GM23338 (cell line): Measurements from ENCODE around the gene PTPRN2. TPM values are rescaled to one million over a fixed set of nuclear protein-coding genes. Genes with fewer than 3 reads are reported as not detected.

Experiments
- ATAC-seq: fragments of 200-7000 bp; cut with Tn5 transposase; 3 replicates; pipeline ENCODE4 v1.9.1; 2020
- DNase-seq: peaks from one replicate; pipeline ENCODE4 v3.0.0-alpha.2; 2015; ENCODE audit warnings: low spot score
- H2AFZ ChIP-seq: fragments of 200-600 bp; sonication (generic); 2 replicates; pipeline ENCODE4 v1.8.0; 2016; ENCODE audit warnings: antibody characterized with exemption, mild to moderate bottlenecking, moderate library complexity
- H3F3A ChIP-seq: fragments of 200-600 bp; sonication (generic); replicated peaks from 2 replicates; pipeline ENCODE4 v1.8.0; 2017; ENCODE audit warnings: antibody characterized with exemption, mixed run types, low read depth
- H3K27ac ChIP-seq: fragments of 200-600 bp; sonication (generic); 2 replicates; pipeline ENCODE4 v1.6.1; 2016; ENCODE audit warnings: low read depth
- H3K27me3 ChIP-seq: fragments of 200-600 bp; sonication (generic); 2 replicates; pipeline ENCODE4 v1.8.0; 2016; ENCODE audit warnings: mild to moderate bottlenecking, mixed run types, moderate library complexity; ENCODE audit not compliant: insufficient read depth
- H3K36me3 ChIP-seq: fragments of 200-600 bp; sonication (generic); 2 replicates; pipeline ENCODE4 v1.8.0; 2016; ENCODE audit warnings: mild to moderate bottlenecking; ENCODE audit not compliant: insufficient read depth
- H3K4me1 ChIP-seq: fragments of 200-600 bp; sonication (generic); 2 replicates; pipeline ENCODE4 v1.8.0; 2016; ENCODE audit warnings: mild to moderate bottlenecking, moderate library complexity; ENCODE audit not compliant: insufficient read depth
- H3K4me2 ChIP-seq: fragments of 200-600 bp; sonication (generic); 2 replicates; pipeline ENCODE4 v1.7.1; 2017; ENCODE audit warnings: mixed run types
- H3K4me3 ChIP-seq: fragments of 200-600 bp; sonication (generic); 2 replicates; pipeline ENCODE4 v1.6.1; 2016; ENCODE audit warnings: mixed run types
- H3K79me2 ChIP-seq: fragments of 200-600 bp; sonication (generic); replicated peaks from 2 replicates; pipeline ENCODE4 v1.8.0; 2017; ENCODE audit warnings: mild to moderate bottlenecking; ENCODE audit not compliant: insufficient read depth
- H3K9me2 ChIP-seq: fragments of 200-600 bp; sonication (generic); 2 replicates; pipeline ENCODE4 v1.8.0; 2017; ENCODE audit not compliant: insufficient read depth
- H4K20me1 ChIP-seq: fragments of 200-600 bp; sonication (generic); replicated peaks from 2 replicates; pipeline ENCODE4 v1.8.0; 2017; ENCODE audit warnings: mild to moderate bottlenecking; ENCODE audit not compliant: insufficient read depth
- H3K27ac Mint-ChIP-seq: 2 replicates; pipeline ENCODE4 v1.8.0; 2020; ENCODE audit warnings: inconsistent platforms, mild to moderate bottlenecking, moderate library complexity, mixed read lengths
- H3K27me3 Mint-ChIP-seq: 3 replicates; pipeline ENCODE4 v1.8.0; 2022; ENCODE audit warnings: low read depth, mild to moderate bottlenecking, moderate library complexity, mixed read lengths, inconsistent platforms; ENCODE audit not compliant: insufficient read depth, poor library complexity
- H3K36me3 Mint-ChIP-seq: 3 replicates; pipeline ENCODE4 v1.8.0; 2021; ENCODE audit warnings: low read depth, mild to moderate bottlenecking, inconsistent platforms, moderate library complexity, mixed read lengths
- H3K4me1 Mint-ChIP-seq: 3 replicates; pipeline ENCODE4 v1.8.0; 2020; ENCODE audit warnings: mild to moderate bottlenecking, inconsistent platforms, mixed read lengths
- H3K4me3 Mint-ChIP-seq: 3 replicates; pipeline ENCODE4 v1.8.0; 2021; ENCODE audit warnings: moderate library complexity, mild to moderate bottlenecking, inconsistent platforms, mixed read lengths
- H3K9me3 Mint-ChIP-seq: 3 replicates; pipeline ENCODE4 v1.8.0; 2020; ENCODE audit warnings: moderate library complexity, mild to moderate bottlenecking, inconsistent platforms, mixed read lengths
- CREB1 ChIP-seq: fragments of 250-450 bp; sonication (Bioruptor Pico); IDR thresholded peaks from 2 replicates; pipeline ENCODE4 v1.5.0; 2020; ENCODE audit warnings: low read depth, mild to moderate bottlenecking, moderate library complexity
- EZH2 ChIP-seq: fragments of 200-600 bp; sonication (generic); IDR thresholded peaks from one replicate; pipeline ENCODE4 v1.8.0; 2017; ENCODE audit warnings: antibody characterized with exemption, mild to moderate bottlenecking, low read depth; ENCODE audit not compliant: unreplicated experiment
- EZH2phosphoT487 ChIP-seq: fragments of 200-600 bp; sonication (generic); IDR thresholded peaks from one replicate; pipeline ENCODE4 v1.8.1; 2018; ENCODE audit warnings: antibody characterized with exemption; ENCODE audit not compliant: unreplicated experiment
- JUNB ChIP-seq: IDR thresholded peaks from one replicate; pipeline ENCODE4 v1.6.1; 2016; ENCODE audit warnings: antibody characterized with exemption; ENCODE audit not compliant: unreplicated experiment
- NANOG ChIP-seq: IDR thresholded peaks from 2 replicates; pipeline ENCODE4 v1.6.1; 2016; ENCODE audit warnings: antibody characterized with exemption, borderline replicate concordance
- POLR2AphosphoS5 ChIP-seq: IDR thresholded peaks from 2 replicates; pipeline ENCODE4 v1.6.1; 2016; ENCODE audit warnings: antibody characterized with exemption, low read depth
- STAT1 ChIP-seq: IDR thresholded peaks from one replicate; pipeline ENCODE4 v1.6.1; 2016; ENCODE audit warnings: antibody characterized with exemption; ENCODE audit not compliant: unreplicated experiment
- ZNF114 ChIP-seq: fragments of 250-450 bp; sonication (Bioruptor Pico); IDR thresholded peaks from 2 replicates; pipeline ENCODE4 v1.5.0; 2020; ENCODE audit warnings: mild to moderate bottlenecking, moderate library complexity
- ZNF331 ChIP-seq: fragments of 250-450 bp; sonication (Bioruptor Pico); IDR thresholded peaks from 2 replicates; pipeline ENCODE4 v1.5.0; 2020; ENCODE audit warnings: low read depth, mild to moderate bottlenecking, moderate library complexity
- polyA plus RNA-seq: library from polyadenylated mRNA; unstranded; fragments of >200 nt; fragmentation: Nextera tagmentation; extraction: Ambion mirVana; gene quantifications from 2 replicates; pipeline ENCODE4 v1.2.1, GENCODE V29; 2016
- total RNA-seq: library from RNA; depleted of rRNA; stranded (reverse); fragments of >200 nt; shearing (Covaris generic); gene quantifications from 2 replicates; pipeline ENCODE4 v1.2.3, GENCODE V29; 2014
- TF ChIP-seq, protein P1 (sequence below): IDR thresholded peaks from 2 replicates; pipeline ENCODE4 v1.6.1; 2016; ENCODE audit warnings: antibody characterized with exemption
- TF ChIP-seq, protein P2 (sequence below), 2 experiments: fragments of 200-600 bp in 1 of 2; sonication (generic) in 1 of 2; conservative IDR thresholded peaks; 2 replicates each; pipeline versions ENCODE4 v1.5.1 to v1.6.1; 2016 to 2017; ENCODE audit warnings: antibody characterized with exemption in 2 of 2, low read depth in 2 of 2, mild to moderate bottlenecking in 2 of 2, moderate library complexity in 1 of 2
- TF ChIP-seq, protein P3 (sequence below): IDR thresholded peaks from one replicate; pipeline ENCODE4 v1.6.1; 2018; ENCODE audit warnings: antibody characterized with exemption; ENCODE audit not compliant: unreplicated experiment
- TF ChIP-seq, protein P4 (sequence below): fragments of 250-450 bp; sonication (Bioruptor Pico); IDR thresholded peaks from 2 replicates; pipeline ENCODE4 v1.5.0; 2020; ENCODE audit warnings: mild to moderate bottlenecking, moderate library complexity

The PTPRN2 gene
- total and polyA plus RNA-seq, 2 experiments from 2014 or later: 0.87 to 4.0 TPM

DNA sequence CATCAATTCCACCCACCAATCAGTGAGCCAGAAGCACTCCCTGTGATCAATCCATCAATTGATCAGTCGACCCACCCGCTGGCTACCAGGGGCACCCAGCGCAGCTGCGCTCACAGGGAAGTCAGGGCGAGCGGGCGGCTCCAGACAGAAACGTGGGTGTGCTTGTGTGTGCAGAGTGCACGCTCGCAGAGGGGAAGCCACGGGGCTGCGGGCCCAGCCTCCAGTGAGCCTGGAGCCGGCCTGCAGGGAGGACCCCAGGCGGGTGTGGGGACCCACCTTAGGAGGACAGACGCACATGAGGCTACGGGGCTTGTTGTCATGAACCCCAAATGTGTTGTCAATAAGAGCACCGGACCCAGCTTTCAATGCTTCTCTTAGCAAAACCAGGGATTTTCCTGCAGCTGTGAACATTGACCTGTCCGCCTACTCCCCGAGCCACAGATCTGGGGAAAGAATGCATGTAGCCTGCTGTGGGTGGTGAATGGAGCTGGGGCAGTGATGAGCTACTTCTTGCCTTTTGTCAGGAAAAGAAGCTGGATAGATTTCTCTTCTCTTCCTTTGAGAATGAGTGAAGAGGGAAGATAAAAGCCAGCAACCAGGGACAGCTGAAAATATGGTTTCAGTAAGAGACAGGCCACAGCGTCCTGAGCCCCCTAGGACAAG lies 753.0 kb downstream of the PTPRN2 start:
- Mint-ChIP-seq H3K36me3 (peaks cover 56% of the 10 kb centered on the region), H3K27ac (no peak overlapping the region), H3K27me3 (peaks cover 10% of the 10 kb centered on the region), H3K4me1 (no peaks in the 10 kb centered on the region), H3K4me3 (no peak overlapping the region), H3K9me3 (peaks cover 80% of the 10 kb centered on the region)
- Histone ChIP-seq H3F3A (no peaks in the 10 kb centered on the region), H3K79me2 (no peaks in the 10 kb centered on the region), H3K27me3 (no peaks in the 10 kb centered on the region), H3K36me3 (no peaks in the 10 kb centered on the region), H3K27ac (no peak overlapping the region), H4K20me1 (no peaks in the 10 kb centered on the region), H3K4me3 (no peak overlapping the region), H2AFZ (no peak overlapping the region), H3K4me1 (no peaks in the 10 kb centered on the region), H3K4me2 (no peak overlapping the region), H3K9me2 (no peaks in the 10 kb centered on the region)
- ATAC-seq: no peak
- TF ChIP-seq, protein P1, sequence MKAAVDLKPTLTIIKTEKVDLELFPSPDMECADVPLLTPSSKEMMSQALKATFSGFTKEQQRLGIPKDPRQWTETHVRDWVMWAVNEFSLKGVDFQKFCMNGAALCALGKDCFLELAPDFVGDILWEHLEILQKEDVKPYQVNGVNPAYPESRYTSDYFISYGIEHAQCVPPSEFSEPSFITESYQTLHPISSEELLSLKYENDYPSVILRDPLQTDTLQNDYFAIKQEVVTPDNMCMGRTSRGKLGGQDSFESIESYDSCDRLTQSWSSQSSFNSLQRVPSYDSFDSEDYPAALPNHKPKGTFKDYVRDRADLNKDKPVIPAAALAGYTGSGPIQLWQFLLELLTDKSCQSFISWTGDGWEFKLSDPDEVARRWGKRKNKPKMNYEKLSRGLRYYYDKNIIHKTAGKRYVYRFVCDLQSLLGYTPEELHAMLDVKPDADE: no peak
- TF ChIP-seq EZH2phosphoT487 (no peak), ZNF114 (no peak), EZH2 (no peak), ZNF331 (CRISPR knock-in tag) (no peak), JUNB (no peak), NANOG (no peak), POLR2AphosphoS5 (no peak), CREB1 (CRISPR knock-in tag) (no peak), STAT1 (no peak)
- TF ChIP-seq, protein P2, sequence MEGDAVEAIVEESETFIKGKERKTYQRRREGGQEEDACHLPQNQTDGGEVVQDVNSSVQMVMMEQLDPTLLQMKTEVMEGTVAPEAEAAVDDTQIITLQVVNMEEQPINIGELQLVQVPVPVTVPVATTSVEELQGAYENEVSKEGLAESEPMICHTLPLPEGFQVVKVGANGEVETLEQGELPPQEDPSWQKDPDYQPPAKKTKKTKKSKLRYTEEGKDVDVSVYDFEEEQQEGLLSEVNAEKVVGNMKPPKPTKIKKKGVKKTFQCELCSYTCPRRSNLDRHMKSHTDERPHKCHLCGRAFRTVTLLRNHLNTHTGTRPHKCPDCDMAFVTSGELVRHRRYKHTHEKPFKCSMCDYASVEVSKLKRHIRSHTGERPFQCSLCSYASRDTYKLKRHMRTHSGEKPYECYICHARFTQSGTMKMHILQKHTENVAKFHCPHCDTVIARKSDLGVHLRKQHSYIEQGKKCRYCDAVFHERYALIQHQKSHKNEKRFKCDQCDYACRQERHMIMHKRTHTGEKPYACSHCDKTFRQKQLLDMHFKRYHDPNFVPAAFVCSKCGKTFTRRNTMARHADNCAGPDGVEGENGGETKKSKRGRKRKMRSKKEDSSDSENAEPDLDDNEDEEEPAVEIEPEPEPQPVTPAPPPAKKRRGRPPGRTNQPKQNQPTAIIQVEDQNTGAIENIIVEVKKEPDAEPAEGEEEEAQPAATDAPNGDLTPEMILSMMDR (conservative IDR thresholded peaks at IDR 0.05; ENCODE audit: low read depth in 2 of 2): no peak
- TF ChIP-seq, protein P3, sequence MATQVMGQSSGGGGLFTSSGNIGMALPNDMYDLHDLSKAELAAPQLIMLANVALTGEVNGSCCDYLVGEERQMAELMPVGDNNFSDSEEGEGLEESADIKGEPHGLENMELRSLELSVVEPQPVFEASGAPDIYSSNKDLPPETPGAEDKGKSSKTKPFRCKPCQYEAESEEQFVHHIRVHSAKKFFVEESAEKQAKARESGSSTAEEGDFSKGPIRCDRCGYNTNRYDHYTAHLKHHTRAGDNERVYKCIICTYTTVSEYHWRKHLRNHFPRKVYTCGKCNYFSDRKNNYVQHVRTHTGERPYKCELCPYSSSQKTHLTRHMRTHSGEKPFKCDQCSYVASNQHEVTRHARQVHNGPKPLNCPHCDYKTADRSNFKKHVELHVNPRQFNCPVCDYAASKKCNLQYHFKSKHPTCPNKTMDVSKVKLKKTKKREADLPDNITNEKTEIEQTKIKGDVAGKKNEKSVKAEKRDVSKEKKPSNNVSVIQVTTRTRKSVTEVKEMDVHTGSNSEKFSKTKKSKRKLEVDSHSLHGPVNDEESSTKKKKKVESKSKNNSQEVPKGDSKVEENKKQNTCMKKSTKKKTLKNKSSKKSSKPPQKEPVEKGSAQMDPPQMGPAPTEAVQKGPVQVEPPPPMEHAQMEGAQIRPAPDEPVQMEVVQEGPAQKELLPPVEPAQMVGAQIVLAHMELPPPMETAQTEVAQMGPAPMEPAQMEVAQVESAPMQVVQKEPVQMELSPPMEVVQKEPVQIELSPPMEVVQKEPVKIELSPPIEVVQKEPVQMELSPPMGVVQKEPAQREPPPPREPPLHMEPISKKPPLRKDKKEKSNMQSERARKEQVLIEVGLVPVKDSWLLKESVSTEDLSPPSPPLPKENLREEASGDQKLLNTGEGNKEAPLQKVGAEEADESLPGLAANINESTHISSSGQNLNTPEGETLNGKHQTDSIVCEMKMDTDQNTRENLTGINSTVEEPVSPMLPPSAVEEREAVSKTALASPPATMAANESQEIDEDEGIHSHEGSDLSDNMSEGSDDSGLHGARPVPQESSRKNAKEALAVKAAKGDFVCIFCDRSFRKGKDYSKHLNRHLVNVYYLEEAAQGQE: no peak
- TF ChIP-seq, protein P4, sequence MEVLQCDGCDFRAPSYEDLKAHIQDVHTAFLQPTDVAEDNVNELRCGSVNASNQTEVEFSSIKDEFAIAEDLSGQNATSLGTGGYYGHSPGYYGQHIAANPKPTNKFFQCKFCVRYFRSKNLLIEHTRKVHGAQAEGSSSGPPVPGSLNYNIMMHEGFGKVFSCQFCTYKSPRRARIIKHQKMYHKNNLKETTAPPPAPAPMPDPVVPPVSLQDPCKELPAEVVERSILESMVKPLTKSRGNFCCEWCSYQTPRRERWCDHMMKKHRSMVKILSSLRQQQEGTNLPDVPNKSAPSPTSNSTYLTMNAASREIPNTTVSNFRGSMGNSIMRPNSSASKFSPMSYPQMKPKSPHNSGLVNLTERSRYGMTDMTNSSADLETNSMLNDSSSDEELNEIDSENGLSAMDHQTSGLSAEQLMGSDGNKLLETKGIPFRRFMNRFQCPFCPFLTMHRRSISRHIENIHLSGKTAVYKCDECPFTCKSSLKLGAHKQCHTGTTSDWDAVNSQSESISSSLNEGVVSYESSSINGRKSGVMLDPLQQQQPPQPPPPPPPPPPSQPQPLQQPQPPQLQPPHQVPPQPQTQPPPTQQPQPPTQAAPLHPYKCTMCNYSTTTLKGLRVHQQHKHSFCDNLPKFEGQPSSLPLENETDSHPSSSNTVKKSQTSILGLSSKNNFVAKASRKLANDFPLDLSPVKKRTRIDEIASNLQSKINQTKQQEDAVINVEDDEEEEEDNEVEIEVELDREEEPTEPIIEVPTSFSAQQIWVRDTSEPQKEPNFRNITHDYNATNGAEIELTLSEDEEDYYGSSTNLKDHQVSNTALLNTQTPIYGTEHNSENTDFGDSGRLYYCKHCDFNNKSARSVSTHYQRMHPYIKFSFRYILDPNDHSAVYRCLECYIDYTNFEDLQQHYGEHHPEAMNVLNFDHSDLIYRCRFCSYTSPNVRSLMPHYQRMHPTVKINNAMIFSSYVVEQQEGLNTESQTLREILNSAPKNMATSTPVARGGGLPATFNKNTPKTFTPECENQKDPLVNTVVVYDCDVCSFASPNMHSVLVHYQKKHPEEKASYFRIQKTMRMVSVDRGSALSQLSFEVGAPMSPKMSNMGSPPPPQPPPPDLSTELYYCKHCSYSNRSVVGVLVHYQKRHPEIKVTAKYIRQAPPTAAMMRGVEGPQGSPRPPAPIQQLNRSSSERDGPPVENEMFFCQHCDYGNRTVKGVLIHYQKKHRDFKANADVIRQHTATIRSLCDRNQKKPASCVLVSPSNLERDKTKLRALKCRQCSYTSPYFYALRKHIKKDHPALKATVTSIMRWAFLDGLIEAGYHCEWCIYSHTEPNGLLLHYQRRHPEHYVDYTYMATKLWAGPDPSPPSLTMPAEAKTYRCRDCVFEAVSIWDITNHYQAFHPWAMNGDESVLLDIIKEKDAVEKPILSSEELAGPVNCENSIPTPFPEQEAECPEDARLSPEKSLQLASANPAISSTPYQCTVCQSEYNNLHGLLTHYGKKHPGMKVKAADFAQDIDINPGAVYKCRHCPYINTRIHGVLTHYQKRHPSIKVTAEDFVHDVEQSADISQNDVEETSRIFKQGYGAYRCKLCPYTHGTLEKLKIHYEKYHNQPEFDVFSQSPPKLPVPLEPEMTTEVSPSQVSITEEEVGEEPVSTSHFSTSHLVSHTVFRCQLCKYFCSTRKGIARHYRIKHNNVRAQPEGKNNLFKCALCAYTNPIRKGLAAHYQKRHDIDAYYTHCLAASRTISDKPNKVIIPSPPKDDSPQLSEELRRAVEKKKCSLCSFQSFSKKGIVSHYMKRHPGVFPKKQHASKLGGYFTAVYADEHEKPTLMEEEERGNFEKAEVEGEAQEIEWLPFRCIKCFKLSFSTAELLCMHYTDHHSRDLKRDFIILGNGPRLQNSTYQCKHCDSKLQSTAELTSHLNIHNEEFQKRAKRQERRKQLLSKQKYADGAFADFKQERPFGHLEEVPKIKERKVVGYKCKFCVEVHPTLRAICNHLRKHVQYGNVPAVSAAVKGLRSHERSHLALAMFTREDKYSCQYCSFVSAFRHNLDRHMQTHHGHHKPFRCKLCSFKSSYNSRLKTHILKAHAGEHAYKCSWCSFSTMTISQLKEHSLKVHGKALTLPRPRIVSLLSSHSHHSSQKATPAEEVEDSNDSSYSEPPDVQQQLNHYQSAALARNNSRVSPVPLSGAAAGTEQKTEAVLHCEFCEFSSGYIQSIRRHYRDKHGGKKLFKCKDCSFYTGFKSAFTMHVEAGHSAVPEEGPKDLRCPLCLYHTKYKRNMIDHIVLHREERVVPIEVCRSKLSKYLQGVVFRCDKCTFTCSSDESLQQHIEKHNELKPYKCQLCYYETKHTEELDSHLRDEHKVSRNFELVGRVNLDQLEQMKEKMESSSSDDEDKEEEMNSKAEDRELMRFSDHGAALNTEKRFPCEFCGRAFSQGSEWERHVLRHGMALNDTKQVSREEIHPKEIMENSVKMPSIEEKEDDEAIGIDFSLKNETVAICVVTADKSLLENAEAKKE (CRISPR knock-in tag): no peak
- DNase-seq: no peak
